IPS-18c (cell line): ENCODE data around the gene OR5H1.
"Not testable (repeated sequence)": the region's sequence is repeated elsewhere in the genome, so short reads cannot be mapped to it uniquely, and the experiment has no call there.

Experiments
- H3K4me3 ChIP-seq: 2 replicates; pipeline ENCODE4 v1.7.0; 2013; ENCODE audit warnings: low read depth, mild to moderate bottlenecking, low read length, moderate library complexity; ENCODE audit not compliant: insufficient read depth
- H3K9me3 ChIP-seq: one replicate; pipeline ENCODE4 v1.6.1; 2013; ENCODE audit warnings: mild to moderate bottlenecking, low read length, moderate library complexity; ENCODE audit not compliant: control insufficient read depth, insufficient read depth

The OR5H1 gene

GRCh38 chr3:98130421-98130820 lies at the start of gene OR5H1:
OR5H1 (plus strand) TSS chr3:98130721; CDS start chr3:98132698, 1,977 bp downstream.
- H3K9me3 ChIP-seq = no peaks in the 10 kb centered on the region
- no peak within 1 kb of the TSS for H3K4me3 ChIP-seq

GRCh38 chr3:98086873-98087272 lies 43.6 kb upstream of the OR5H1 start, which contains the start of gene OR5AC2:
OR5AC2 (plus strand) TSS chr3:98087173; CDS start chr3:98087173, 0 bp downstream.
- no peaks in the 10 kb centered on the region for H3K9me3 ChIP-seq

GRCh38 chr3:98095882-98096281 lies 34.6 kb upstream of the OR5H1 start:
- no peak overlapping the region for H3K4me3 ChIP-seq
- no peaks in the 10 kb centered on the region for H3K9me3 ChIP-seq

More at GRCh38 chr3:98086873-98087272, 43.6 kb upstream of the OR5H1 start, which contains the start of gene OR5AC2:
- no peak within 1 kb of the TSS for H3K4me3 ChIP-seq

GRCh38 chr3:98099848-98100247 lies 30.7 kb upstream of the OR5H1 start:
- Histone ChIP-seq H3K4me3 (no peak overlapping the region), H3K9me3 (no peaks in the 10 kb centered on the region)

GRCh38 chr3:98108162-98108561 lies 22.4 kb upstream of the OR5H1 start:
- H3K9me3 ChIP-seq = peaks cover 8% of the 10 kb centered on the region
- no peak overlapping the region for H3K4me3 ChIP-seq

- H3K4me3 ChIP-seq = no peak overlapping the region
- peaks cover 8% of the 10 kb centered on the region for H3K9me3 ChIP-seq
Measured at GRCh38 chr3:98109807-98110549, 20.5 kb upstream of the OR5H1 start.

GRCh38 chr3:98110550-98110908 lies 20.0 kb upstream of the OR5H1 start:
- H3K9me3 ChIP-seq = peaks cover 8% of the 10 kb centered on the region
- H3K4me3 ChIP-seq = no peak overlapping the region

GRCh38 chr3:98114264-98114663 lies 16.3 kb upstream of the OR5H1 start:
- no peak overlapping the region for H3K4me3 ChIP-seq

GRCh38 chr3:98115717-98116116 lies 14.8 kb upstream of the OR5H1 start:
- no peak overlapping the region for H3K4me3 ChIP-seq
- H3K9me3 ChIP-seq = peaks cover 8% of the 10 kb centered on the region

More at GRCh38 chr3:98114264-98114663, 16.3 kb upstream of the OR5H1 start:
- peaks cover 10% of the 10 kb centered on the region for H3K9me3 ChIP-seq

- H3K9me3 ChIP-seq = no peaks in the 10 kb centered on the region
- no peak overlapping the region for H3K4me3 ChIP-seq
Measured at GRCh38 chr3:98136631-98137030, 6.1 kb downstream of the OR5H1 start.

GRCh38 chr3:98137826-98138557 lies 7.5 kb downstream of the OR5H1 start:
- not testable (repeated sequence) for H3K9me3 ChIP-seq, H3K4me3 ChIP-seq

GRCh38 chr3:98140531-98140930 lies 10.0 kb downstream of the OR5H1 start:
- H3K4me3 ChIP-seq = no peak overlapping the region
- no peaks in the 10 kb centered on the region for H3K9me3 ChIP-seq

- no peak within 1 kb of the TSS for H3K4me3 ChIP-seq
- H3K9me3 ChIP-seq = no peaks in the 10 kb centered on the region
Measured at GRCh38 chr3:98147179-98147578, 16.7 kb downstream of the OR5H1 start, which contains the start of gene OR5H14. OR5H14 (plus strand) TSS chr3:98147479; CDS start chr3:98149386, 1,907 bp downstream.

GRCh38 chr3:98148751-98149150 lies 18.2 kb downstream of the OR5H1 start:
- Histone ChIP-seq H3K9me3 (no peaks in the 10 kb centered on the region), H3K4me3 (no peak overlapping the region)

- not testable (repeated sequence) for H3K4me3 ChIP-seq, H3K9me3 ChIP-seq
Measured at GRCh38 chr3:98149456-98149855, 18.9 kb downstream of the OR5H1 start.

- no peak overlapping the region for H3K4me3 ChIP-seq
Measured at GRCh38 chr3:98151241-98151640, 20.7 kb downstream of the OR5H1 start.

GRCh38 chr3:98166396-98166795 lies 35.9 kb downstream of the OR5H1 start, which contains the start of gene OR5H15:
OR5H15 (plus strand) TSS chr3:98166696; CDS start chr3:98168700, 2,004 bp downstream.
- no peaks in the 10 kb centered on the region for H3K9me3 ChIP-seq
- H3K4me3 ChIP-seq = no peak within 1 kb of the TSS

More at GRCh38 chr3:98151241-98151640, 20.7 kb downstream of the OR5H1 start:
- H3K9me3 ChIP-seq = no peaks in the 10 kb centered on the region

- Histone ChIP-seq H3K9me3 (peaks cover 8% of the 10 kb centered on the region), H3K4me3 (no peak overlapping the region)
Measured at GRCh38 chr3:98171071-98171470, 40.5 kb downstream of the OR5H1 start.
